ENCODE results near the gene NFIB. TPM values are rescaled to one million over a fixed set of nuclear protein-coding genes. Genes with fewer than 3 reads are reported as not detected.

The NFIB gene
- total RNA-seq, 1 experiment from 2014 or later, result 14.3 TPM

DNA sequence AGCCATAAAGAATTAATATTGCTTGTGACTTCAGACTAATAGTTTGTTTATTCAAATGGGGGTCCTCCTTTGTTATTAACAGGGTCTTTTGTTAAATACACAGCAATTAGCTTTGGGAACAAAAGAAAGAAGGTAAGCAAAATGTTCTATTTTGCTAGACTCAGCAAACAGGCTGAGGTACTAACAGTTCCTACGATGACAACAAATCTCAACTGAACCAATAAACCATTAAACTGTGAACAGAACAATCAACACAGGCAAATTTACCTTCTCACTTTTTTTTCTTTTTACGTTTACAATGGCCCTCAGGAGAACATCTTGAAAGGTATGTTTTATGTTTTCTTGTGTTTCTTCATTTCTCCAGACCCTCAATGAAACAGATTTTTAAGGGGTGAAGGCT, 207.2 kb downstream of the NFIB start:
- no peaks in the 10 kb centered on the region for H3K79me1 ChIP-seq (ENCODE audit: insufficient read depth, low read depth, low read length, poor library complexity, severe bottlenecking)
- no peak overlapping the region for H4K5ac ChIP-seq (ENCODE audit: insufficient read length, low read depth, low read length)
- no peak overlapping the region for H3K14ac ChIP-seq (ENCODE audit: insufficient read depth, low read length)
- no peak overlapping the region for H3K4ac ChIP-seq (ENCODE audit: low read depth, low read length)
- no peak overlapping the region for H3K18ac ChIP-seq (ENCODE audit: insufficient read length, low read depth, low read length)
- no peak overlapping the region for H3K27ac ChIP-seq (ENCODE audit: insufficient read length, low read depth, low read length)
- H3K9ac ChIP-seq (ENCODE audit: extremely low read depth, insufficient read length, low read length), result no peak overlapping the region
- Mint-ChIP-seq H3K27me3 (ENCODE audit: low read depth) (no peaks in the 10 kb centered on the region), H3K4me3 (no peak overlapping the region), H3K36me3 (ENCODE audit: insufficient read depth in 1 of 3, low read depth in 3 of 3) (no peaks in the 10 kb centered on the region), H3K27ac (peak overlapping the region in 2 of 3 experiments; percentile 35 to 47; a peak in 1 of 7 replicates), H3K4me1 (peaks cover 24 to 28% of the 10 kb centered on the region in 2 experiments), H3K9me3 (no peaks in the 10 kb centered on the region)
- H3K79me2 ChIP-seq (ENCODE audit: insufficient read depth, low read length), result no peaks in the 10 kb centered on the region
- no CpG with 5 or more reads among the region's 2 CpGs for WGBS (ENCODE audit: extremely low coverage, insufficient read length, low lambda C conversion rate)
- no peak overlapping the region for H2BK120ac ChIP-seq (ENCODE audit: low read depth, low read length, poor library complexity, severe bottlenecking)
- H3K23ac ChIP-seq (ENCODE audit: insufficient read length, low read depth, low read length), result no peak overlapping the region
- no peak overlapping the region for H2BK20ac ChIP-seq (ENCODE audit: low read depth, low read length, poor library complexity, severe bottlenecking)
- H3K23me2 ChIP-seq (ENCODE audit: insufficient read length, low read depth, low read length, poor library complexity, severe bottlenecking), result no peaks in the 10 kb centered on the region
- H4K8ac ChIP-seq (replicated peaks; ENCODE audit: insufficient read length, low read depth, low read length), result no peak overlapping the region
- H3K4me1 ChIP-seq (ENCODE audit: insufficient read depth, low read length), result peaks cover 3% of the 10 kb centered on the region; the same call in 1 of the 2 replicates
- H3K9me3 ChIP-seq (ENCODE audit: control insufficient read depth, low read depth, low read length), result no peaks in the 10 kb centered on the region
- no peak overlapping the region for H3K56ac ChIP-seq (ENCODE audit: insufficient read length, low read depth, low read length)
- H2BK15ac ChIP-seq (ENCODE audit: low read depth, low read length), result no peak overlapping the region
- TF ChIP-seq, protein P1, sequence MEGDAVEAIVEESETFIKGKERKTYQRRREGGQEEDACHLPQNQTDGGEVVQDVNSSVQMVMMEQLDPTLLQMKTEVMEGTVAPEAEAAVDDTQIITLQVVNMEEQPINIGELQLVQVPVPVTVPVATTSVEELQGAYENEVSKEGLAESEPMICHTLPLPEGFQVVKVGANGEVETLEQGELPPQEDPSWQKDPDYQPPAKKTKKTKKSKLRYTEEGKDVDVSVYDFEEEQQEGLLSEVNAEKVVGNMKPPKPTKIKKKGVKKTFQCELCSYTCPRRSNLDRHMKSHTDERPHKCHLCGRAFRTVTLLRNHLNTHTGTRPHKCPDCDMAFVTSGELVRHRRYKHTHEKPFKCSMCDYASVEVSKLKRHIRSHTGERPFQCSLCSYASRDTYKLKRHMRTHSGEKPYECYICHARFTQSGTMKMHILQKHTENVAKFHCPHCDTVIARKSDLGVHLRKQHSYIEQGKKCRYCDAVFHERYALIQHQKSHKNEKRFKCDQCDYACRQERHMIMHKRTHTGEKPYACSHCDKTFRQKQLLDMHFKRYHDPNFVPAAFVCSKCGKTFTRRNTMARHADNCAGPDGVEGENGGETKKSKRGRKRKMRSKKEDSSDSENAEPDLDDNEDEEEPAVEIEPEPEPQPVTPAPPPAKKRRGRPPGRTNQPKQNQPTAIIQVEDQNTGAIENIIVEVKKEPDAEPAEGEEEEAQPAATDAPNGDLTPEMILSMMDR (conservative IDR thresholded peaks at IDR 0.05), result no peak
- H2BK5ac ChIP-seq (ENCODE audit: insufficient read length, low read length), result no peak overlapping the region
- DNase-seq, result no peak
- H3T11ph ChIP-seq (ENCODE audit: low read length), result no peak overlapping the region
- no peak overlapping the region for H4K91ac ChIP-seq (ENCODE audit: insufficient read length, low read depth, low read length)
- no peaks in the 10 kb centered on the region for H4K20me1 ChIP-seq (ENCODE audit: control insufficient read depth, insufficient read depth, insufficient read length)
- no peaks in the 10 kb centered on the region for H3K27me3 ChIP-seq (ENCODE audit: insufficient read depth, low read length)
- no peak overlapping the region for H2AFZ ChIP-seq (ENCODE audit: low read length)
- no peak overlapping the region for H2AK5ac ChIP-seq (ENCODE audit: insufficient read length, low read length)
- H2BK12ac ChIP-seq (ENCODE audit: insufficient read length, low read depth, low read length), result no peak overlapping the region
- H3K4me2 ChIP-seq (ENCODE audit: insufficient read depth, insufficient read length, low read length), result no peak overlapping the region

Data from H9 (cell line).